Mammary epithelial cell (primary cell): Measurements from ENCODE around the gene UNC13B.

ENCODE experiments used
- EZH2 ChIP-seq: IDR thresholded peaks from 2 replicates; pipeline ENCODE4 v1.6.1; 2012; ENCODE audit warnings: low read length, inconsistent platforms, borderline replicate concordance
- TF ChIP-seq, protein P1 (sequence below), 2 donors: IDR thresholded peaks in 1 of 2; conservative IDR thresholded peaks in 1 of 2; 2 replicates each; pipeline ENCODE4 v1.5.1; 2011 to 2012; ENCODE audit warnings: inconsistent platforms in 2 of 2, low read length in 2 of 2, mild to moderate bottlenecking in 2 of 2, control low read depth in 1 of 2, low read depth in 1 of 2; ENCODE audit not compliant: insufficient read depth in 1 of 2; ENCODE audit errors: extremely low read depth in 1 of 2

DNA sequence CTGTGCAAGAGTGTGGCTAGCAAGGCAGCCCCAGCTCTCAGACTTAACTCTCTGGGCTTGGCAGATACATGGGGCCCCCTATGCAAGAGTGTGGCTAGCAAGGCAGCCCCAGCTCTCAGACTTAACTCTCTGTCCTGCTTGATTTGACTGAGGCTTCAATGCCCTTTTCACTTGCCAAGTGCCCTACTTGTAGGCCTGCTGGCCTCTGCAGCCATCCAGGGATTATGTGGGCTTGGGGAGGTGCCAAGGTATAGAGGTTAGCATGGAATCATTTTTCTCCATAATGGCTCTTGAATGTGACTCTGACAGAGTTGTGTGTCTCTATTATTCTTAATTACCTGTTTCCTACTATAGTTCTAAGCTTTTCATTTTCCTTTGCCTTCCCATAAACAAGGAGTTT, 212.6 kb downstream of the UNC13B start:
- TF ChIP-seq, protein P1, sequence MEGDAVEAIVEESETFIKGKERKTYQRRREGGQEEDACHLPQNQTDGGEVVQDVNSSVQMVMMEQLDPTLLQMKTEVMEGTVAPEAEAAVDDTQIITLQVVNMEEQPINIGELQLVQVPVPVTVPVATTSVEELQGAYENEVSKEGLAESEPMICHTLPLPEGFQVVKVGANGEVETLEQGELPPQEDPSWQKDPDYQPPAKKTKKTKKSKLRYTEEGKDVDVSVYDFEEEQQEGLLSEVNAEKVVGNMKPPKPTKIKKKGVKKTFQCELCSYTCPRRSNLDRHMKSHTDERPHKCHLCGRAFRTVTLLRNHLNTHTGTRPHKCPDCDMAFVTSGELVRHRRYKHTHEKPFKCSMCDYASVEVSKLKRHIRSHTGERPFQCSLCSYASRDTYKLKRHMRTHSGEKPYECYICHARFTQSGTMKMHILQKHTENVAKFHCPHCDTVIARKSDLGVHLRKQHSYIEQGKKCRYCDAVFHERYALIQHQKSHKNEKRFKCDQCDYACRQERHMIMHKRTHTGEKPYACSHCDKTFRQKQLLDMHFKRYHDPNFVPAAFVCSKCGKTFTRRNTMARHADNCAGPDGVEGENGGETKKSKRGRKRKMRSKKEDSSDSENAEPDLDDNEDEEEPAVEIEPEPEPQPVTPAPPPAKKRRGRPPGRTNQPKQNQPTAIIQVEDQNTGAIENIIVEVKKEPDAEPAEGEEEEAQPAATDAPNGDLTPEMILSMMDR (conservative IDR thresholded peaks at IDR 0.05 in 1 of 2, IDR thresholded peaks at IDR 0.05 in 1 of 2; ENCODE audit: extremely low read depth in 1 of 2, insufficient read depth in 1 of 2, low read depth in 1 of 2, low read length in 2 of 2): no peak
- no peak for TF ChIP-seq EZH2
